Neural progenitor cell (in vitro differentiated cells): ENCODE data around the gene UNC80. TPM values are rescaled to one million over a fixed set of nuclear protein-coding genes. Genes with fewer than 3 reads are reported as not detected.

Experiments
- DNase-seq: peaks from one replicate; pipeline ENCODE4 v3.0.0-alpha.2; 2016; ENCODE audit warnings: low spot score
- H2AFZ ChIP-seq: fragments of 200-600 bp; sonication (generic); replicated peaks from 2 replicates; pipeline ENCODE4 v1.6.1; 2016; ENCODE audit warnings: antibody characterized with exemption
- H3F3A ChIP-seq: fragments of 200-600 bp; sonication (generic); 2 replicates; pipeline ENCODE4 v1.6.1; 2016; ENCODE audit warnings: antibody characterized with exemption, low read depth
- H3K27ac ChIP-seq: fragments of 200-600 bp; sonication (generic); 2 replicates; pipeline ENCODE4 v1.5.1; 2016; ENCODE audit warnings: mild to moderate bottlenecking
- H3K27me3 ChIP-seq: fragments of 200-600 bp; sonication (generic); 2 replicates; pipeline ENCODE4 v1.6.1; 2016; ENCODE audit warnings: mild to moderate bottlenecking, moderate library complexity
- H3K36me3 ChIP-seq: fragments of 200-600 bp; sonication (generic); 2 replicates; pipeline ENCODE4 v1.5.1; 2016
- H3K4me1 ChIP-seq: fragments of 200-600 bp; sonication (generic); 2 replicates; pipeline ENCODE4 v1.6.1; 2016; ENCODE audit warnings: mixed run types
- H3K4me2 ChIP-seq: fragments of 200-600 bp; sonication (generic); 2 replicates; pipeline ENCODE4 v1.6.1; 2016
- H3K4me3 ChIP-seq: fragments of 200-600 bp; sonication (generic); 2 replicates; pipeline ENCODE4 v1.5.1; 2016
- H3K79me2 ChIP-seq: fragments of 200-600 bp; sonication (generic); 2 replicates; pipeline ENCODE4 v1.6.1; 2016; ENCODE audit warnings: low read depth
- H3K9ac ChIP-seq: fragments of 200-600 bp; sonication (generic); 2 replicates; pipeline ENCODE4 v1.6.1; 2016
- H3K9me3 ChIP-seq: fragments of 200-600 bp; sonication (generic); 2 replicates; pipeline ENCODE4 v1.5.1; 2016; ENCODE audit warnings: low read depth
- H4K20me1 ChIP-seq: fragments of 200-600 bp; sonication (generic); 2 replicates; pipeline ENCODE4 v1.6.1; 2016; ENCODE audit warnings: low read depth
- H3K27ac Mint-ChIP-seq: 3 replicates; pipeline ENCODE4 v1.8.0; 2021; ENCODE audit warnings: mixed read lengths
- H3K27me3 Mint-ChIP-seq: 2 replicates; pipeline ENCODE4 v1.8.0; 2022; ENCODE audit warnings: low read depth, mild to moderate bottlenecking, inconsistent platforms, moderate library complexity, mixed read lengths; ENCODE audit not compliant: insufficient read depth
- H3K36me3 Mint-ChIP-seq: 3 replicates; pipeline ENCODE4 v1.8.0; 2021; ENCODE audit warnings: mixed read lengths
- H3K4me1 Mint-ChIP-seq: 3 replicates; pipeline ENCODE4 v1.8.0; 2021; ENCODE audit warnings: mixed read lengths
- H3K4me3 Mint-ChIP-seq: 3 replicates; pipeline ENCODE4 v1.8.0; 2021; ENCODE audit warnings: mild to moderate bottlenecking, moderate library complexity, mixed read lengths
- H3K9me3 Mint-ChIP-seq: 3 replicates; pipeline ENCODE4 v1.8.0; 2020; ENCODE audit warnings: mixed read lengths
- CTCF ChIP-seq: fragments of 200-600 bp; sonication (generic); IDR thresholded peaks from 2 replicates; pipeline ENCODE4 v1.5.1; 2017; ENCODE audit warnings: antibody characterized with exemption, mild to moderate bottlenecking
- EZH2 ChIP-seq: fragments of 200-600 bp; sonication (generic); IDR thresholded peaks from 2 replicates; pipeline ENCODE4 v1.6.1; 2017; ENCODE audit warnings: antibody characterized with exemption, mild to moderate bottlenecking, moderate library complexity
- EZH2phosphoT487 ChIP-seq: fragments of 200-600 bp; sonication (generic); IDR thresholded peaks from 2 replicates; pipeline ENCODE4 v1.6.1; 2017; ENCODE audit warnings: antibody characterized with exemption
- total RNA-seq: library from RNA; depleted of rRNA; stranded (reverse); fragments of >200 nt; gene quantifications from 2 replicates; pipeline ENCODE4 v1.2.3, GENCODE V29; 2015; ENCODE audit warnings: low replicate concordance

Gene UNC80
- total RNA-seq, 1 donor from 2014 or later, result 1.9 TPM

GRCh38 chr2:209976698-209977385 lies 205.2 kb downstream of the UNC80 start:
- Histone ChIP-seq H3K79me2 (no peaks in the 10 kb centered on the region), H3K36me3 (no peaks in the 10 kb centered on the region), H4K20me1 (no peaks in the 10 kb centered on the region), H3K4me2 (no peak overlapping the region), H3K4me3 (no peak overlapping the region), H3F3A (no peaks in the 10 kb centered on the region), H3K4me1 (no peaks in the 10 kb centered on the region), H3K9me3 (no peaks in the 10 kb centered on the region), H3K27me3 (no peaks in the 10 kb centered on the region), H3K9ac (no peak overlapping the region), H3K27ac (no peak overlapping the region), H2AFZ (no peak overlapping the region)
- no peak for TF ChIP-seq EZH2
- TF ChIP-seq EZH2phosphoT487, result no peak
- no peak for TF ChIP-seq CTCF
- no peaks in the 10 kb centered on the region for H3K27me3 Mint-ChIP-seq
- no peak overlapping the region for H3K27ac Mint-ChIP-seq
- H3K4me3 Mint-ChIP-seq, result no peak overlapping the region
- H3K36me3 Mint-ChIP-seq, result no peaks in the 10 kb centered on the region
- DNase-seq, result no peak
- no peaks in the 10 kb centered on the region for H3K9me3 Mint-ChIP-seq
- no peaks in the 10 kb centered on the region for H3K4me1 Mint-ChIP-seq

GRCh38 chr2:209977386-209978239 lies 206.0 kb downstream of the UNC80 start:
- Mint-ChIP-seq H3K9me3 (no peaks in the 10 kb centered on the region), H3K27ac (no peak overlapping the region), H3K4me3 (no peak overlapping the region), H3K36me3 (no peaks in the 10 kb centered on the region), H3K4me1 (no peaks in the 10 kb centered on the region), H3K27me3 (no peaks in the 10 kb centered on the region)
- Histone ChIP-seq H3K79me2 (no peaks in the 10 kb centered on the region), H3K4me1 (no peaks in the 10 kb centered on the region), H3K4me3 (no peak overlapping the region), H3K9ac (no peak overlapping the region), H3K27me3 (no peaks in the 10 kb centered on the region), H4K20me1 (no peaks in the 10 kb centered on the region), H3K4me2 (no peak overlapping the region), H3F3A (no peaks in the 10 kb centered on the region), H3K36me3 (no peaks in the 10 kb centered on the region), H3K27ac (no peak overlapping the region), H2AFZ (no peak overlapping the region), H3K9me3 (no peaks in the 10 kb centered on the region)
- peak; percentile 33 for DNase-seq
- TF ChIP-seq EZH2 (no peak), CTCF (peak; percentile 65)

- TF ChIP-seq CTCF, result no peak
- Histone ChIP-seq H3K9me3 (no peaks in the 10 kb centered on the region), H3K27ac (no peak overlapping the region), H3K36me3 (no peaks in the 10 kb centered on the region), H3K27me3 (no peaks in the 10 kb centered on the region), H3K4me3 (no peak overlapping the region), H3K9ac (no peak overlapping the region), H2AFZ (no peak overlapping the region), H3K4me1 (peaks cover 5% of the 10 kb centered on the region), H3K79me2 (no peaks in the 10 kb centered on the region), H4K20me1 (no peaks in the 10 kb centered on the region), H3F3A (no peaks in the 10 kb centered on the region), H3K4me2 (no peak overlapping the region)
- DNase-seq, result no peak
- Mint-ChIP-seq H3K27ac (no peak overlapping the region), H3K9me3 (no peaks in the 10 kb centered on the region), H3K36me3 (no peaks in the 10 kb centered on the region), H3K27me3 (no peaks in the 10 kb centered on the region), H3K4me1 (no peaks in the 10 kb centered on the region), H3K4me3 (no peak overlapping the region)
Measured at GRCh38 chr2:209984291-209984690, 212.7 kb downstream of the UNC80 start.
